Measurements from ENCODE around the gene GBE1.

DNA sequence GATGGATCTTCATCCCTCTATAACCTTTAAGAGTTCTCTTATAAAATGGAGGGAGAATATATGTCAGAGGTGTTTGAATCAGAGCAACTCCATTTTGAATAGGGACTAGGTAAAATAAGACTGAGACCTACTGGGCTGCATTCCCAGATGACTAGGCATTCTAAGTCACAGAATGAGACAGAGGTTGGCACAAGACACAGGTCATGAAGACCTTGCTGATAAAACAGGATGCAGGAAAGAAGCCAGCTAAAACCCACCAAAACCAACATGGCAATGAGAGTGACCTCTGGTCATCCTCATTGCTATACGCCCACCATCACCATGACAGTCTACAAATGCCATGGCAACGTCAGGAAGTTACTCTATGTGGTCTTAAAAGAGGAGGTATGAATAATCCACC is 211.0 kb downstream of the GBE1 start:
- TF ChIP-seq, protein P1, sequence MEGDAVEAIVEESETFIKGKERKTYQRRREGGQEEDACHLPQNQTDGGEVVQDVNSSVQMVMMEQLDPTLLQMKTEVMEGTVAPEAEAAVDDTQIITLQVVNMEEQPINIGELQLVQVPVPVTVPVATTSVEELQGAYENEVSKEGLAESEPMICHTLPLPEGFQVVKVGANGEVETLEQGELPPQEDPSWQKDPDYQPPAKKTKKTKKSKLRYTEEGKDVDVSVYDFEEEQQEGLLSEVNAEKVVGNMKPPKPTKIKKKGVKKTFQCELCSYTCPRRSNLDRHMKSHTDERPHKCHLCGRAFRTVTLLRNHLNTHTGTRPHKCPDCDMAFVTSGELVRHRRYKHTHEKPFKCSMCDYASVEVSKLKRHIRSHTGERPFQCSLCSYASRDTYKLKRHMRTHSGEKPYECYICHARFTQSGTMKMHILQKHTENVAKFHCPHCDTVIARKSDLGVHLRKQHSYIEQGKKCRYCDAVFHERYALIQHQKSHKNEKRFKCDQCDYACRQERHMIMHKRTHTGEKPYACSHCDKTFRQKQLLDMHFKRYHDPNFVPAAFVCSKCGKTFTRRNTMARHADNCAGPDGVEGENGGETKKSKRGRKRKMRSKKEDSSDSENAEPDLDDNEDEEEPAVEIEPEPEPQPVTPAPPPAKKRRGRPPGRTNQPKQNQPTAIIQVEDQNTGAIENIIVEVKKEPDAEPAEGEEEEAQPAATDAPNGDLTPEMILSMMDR (IDR thresholded peaks at IDR 0.05) = no peak
- TF ChIP-seq POLR2A (IDR thresholded peaks at IDR 0.05) (no peak), POLR2AphosphoS5 (IDR thresholded peaks at IDR 0.05; ENCODE audit: insufficient read depth in 1 of 2, low read depth in 1 of 2) (no peak)

Measured in vagina (tissue), 2 donors.